Ishikawa (cell line): ENCODE data around the gene PLA2G4D.

ENCODE experiments used
- CREB1 ChIP-seq: IDR thresholded peaks from 2 replicates; pipeline ENCODE4 v1.6.1; 2012; ENCODE audit warnings: low read depth
- EGR1 ChIP-seq: IDR thresholded peaks from 2 replicates; pipeline ENCODE4 v1.6.1; 2012
- FOXM1 ChIP-seq: IDR thresholded peaks from 2 replicates; pipeline ENCODE4 v1.6.1; 2012; ENCODE audit warnings: low read depth, borderline replicate concordance
- RAD21 ChIP-seq: IDR thresholded peaks from 2 replicates; pipeline ENCODE4 v1.6.1; 2012; ENCODE audit warnings: low read depth
- TAF1 ChIP-seq: IDR thresholded peaks from 2 replicates; pipeline ENCODE4 v1.6.1; 2012; ENCODE audit warnings: low read depth, mild to moderate bottlenecking
- TF ChIP-seq, protein P1 (sequence below): IDR thresholded peaks from 2 replicates; pipeline ENCODE4 v1.6.1; 2012

DNA sequence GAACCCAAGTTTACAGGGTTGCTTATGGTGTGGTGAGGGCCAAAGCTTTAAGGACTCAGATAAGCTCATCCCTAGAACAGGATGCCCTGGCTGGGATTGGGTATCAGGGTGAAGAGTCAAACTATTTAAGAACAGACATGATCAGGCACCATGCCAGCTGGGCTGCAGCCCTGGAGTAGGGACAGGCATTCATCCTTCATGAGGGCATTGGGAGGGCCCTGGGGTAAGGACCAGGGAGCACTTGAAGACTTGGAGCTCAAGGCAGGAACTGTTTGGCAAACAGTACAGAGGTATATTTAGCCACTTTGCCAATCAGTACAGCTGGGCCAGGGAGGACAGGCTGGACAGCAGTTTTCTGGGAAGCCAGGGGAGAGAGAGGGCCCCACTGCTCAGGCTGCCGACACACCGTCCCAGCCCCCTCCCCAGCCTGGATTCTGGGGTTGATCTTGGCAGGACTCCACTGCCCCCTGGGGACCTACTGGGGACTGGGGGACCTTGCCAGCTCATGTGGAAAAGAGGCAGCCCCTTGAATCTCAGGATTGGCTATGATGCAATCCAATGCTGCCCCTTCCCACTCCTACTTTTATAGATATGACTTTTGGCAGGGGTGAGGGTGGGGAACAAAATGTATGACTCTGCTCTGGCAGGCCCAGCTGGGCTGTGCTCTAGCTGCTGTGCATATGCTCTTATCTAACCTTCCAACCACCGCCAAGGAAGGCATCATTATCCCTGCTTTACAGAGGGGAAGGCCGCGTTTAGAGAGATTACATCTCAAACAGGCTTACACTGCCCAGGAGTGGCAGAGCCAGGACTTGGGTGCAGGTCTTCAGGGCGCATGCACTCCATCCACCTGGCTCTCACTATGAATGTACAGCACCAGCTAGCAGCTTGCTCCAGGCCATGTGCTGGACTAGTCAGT lies 75.8 kb downstream of the PLA2G4D start:
- TF ChIP-seq CREB1 (no peak), TAF1 (no peak), FOXM1 (no peak), EGR1 (no peak), RAD21 (no peak)
- TF ChIP-seq, protein P1, sequence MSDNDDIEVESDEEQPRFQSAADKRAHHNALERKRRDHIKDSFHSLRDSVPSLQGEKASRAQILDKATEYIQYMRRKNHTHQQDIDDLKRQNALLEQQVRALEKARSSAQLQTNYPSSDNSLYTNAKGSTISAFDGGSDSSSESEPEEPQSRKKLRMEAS: no peak
